Testis (tissue), 2 donors: ENCODE measurements around the gene TOP3A.

Experiments used
- POLR2A ChIP-seq: fragments of 450-650 bp; IDR thresholded peaks from one replicate; pipeline ENCODE4 v1.6.1; 2017; ENCODE audit warnings: antibody characterized with exemption, mild to moderate bottlenecking, moderate library complexity
- TF ChIP-seq, protein P1 (sequence below), 3 experiments: fragments of 450-650 bp in 2 of 3; fragments of 200-600 bp in 1 of 3; sonication (generic) in 1 of 3; IDR thresholded peaks; one replicate each; pipeline ENCODE4 v1.5.1; 2016 to 2019; ENCODE audit warnings: antibody characterized with exemption in 3 of 3, mild to moderate bottlenecking in 2 of 3, moderate library complexity in 1 of 3

DNA sequence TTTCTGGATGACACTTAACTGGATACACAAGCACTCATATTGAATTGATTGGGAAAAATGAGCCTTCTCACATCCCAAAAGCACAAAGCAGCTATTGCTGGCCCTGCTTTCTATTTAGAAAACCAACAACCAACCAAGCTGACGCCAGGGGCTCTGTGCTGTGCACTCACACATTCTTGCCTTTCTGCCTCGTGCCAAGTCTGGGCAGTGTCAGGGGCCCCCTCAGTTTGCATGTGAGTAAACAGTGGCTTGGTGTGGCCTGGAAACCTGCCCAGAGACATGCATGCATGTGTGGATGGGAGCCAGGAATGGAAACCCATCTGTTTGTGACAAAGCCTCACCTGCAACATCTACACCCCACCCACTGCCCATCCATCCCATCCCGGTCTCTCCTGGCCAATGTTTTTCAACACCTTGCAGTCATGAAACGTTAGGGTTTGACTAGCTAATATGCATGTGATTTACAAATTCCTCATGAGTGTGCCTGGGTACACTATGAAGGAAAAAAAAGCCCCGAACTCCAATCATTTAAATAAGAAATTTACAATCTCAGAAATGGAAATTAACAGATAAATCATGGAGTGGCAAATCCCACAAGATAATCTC lies 33.9 kb downstream of the TOP3A start:
- TF ChIP-seq POLR2A, result no peak
- TF ChIP-seq, protein P1, sequence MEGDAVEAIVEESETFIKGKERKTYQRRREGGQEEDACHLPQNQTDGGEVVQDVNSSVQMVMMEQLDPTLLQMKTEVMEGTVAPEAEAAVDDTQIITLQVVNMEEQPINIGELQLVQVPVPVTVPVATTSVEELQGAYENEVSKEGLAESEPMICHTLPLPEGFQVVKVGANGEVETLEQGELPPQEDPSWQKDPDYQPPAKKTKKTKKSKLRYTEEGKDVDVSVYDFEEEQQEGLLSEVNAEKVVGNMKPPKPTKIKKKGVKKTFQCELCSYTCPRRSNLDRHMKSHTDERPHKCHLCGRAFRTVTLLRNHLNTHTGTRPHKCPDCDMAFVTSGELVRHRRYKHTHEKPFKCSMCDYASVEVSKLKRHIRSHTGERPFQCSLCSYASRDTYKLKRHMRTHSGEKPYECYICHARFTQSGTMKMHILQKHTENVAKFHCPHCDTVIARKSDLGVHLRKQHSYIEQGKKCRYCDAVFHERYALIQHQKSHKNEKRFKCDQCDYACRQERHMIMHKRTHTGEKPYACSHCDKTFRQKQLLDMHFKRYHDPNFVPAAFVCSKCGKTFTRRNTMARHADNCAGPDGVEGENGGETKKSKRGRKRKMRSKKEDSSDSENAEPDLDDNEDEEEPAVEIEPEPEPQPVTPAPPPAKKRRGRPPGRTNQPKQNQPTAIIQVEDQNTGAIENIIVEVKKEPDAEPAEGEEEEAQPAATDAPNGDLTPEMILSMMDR (IDR thresholded peaks at IDR 0.05), result no peak
